Measurements from ENCODE around the gene TRMT10C.

- TF ChIP-seq CTCF (IDR thresholded peaks at IDR 0.05; ENCODE audit: low read length) (no peak), EZH2 (optimal IDR thresholded peaks at IDR 0.05; ENCODE audit: low read depth, low read length) (no peak), EZH2phosphoT487 (IDR thresholded peaks at IDR 0.05; ENCODE audit: low read length) (no peak)
Measured at GRCh38 chr3:101535221-101535620, 26.4 kb upstream of the TRMT10C start.
